Measurements from ENCODE around the gene ACTA2.

DNA sequence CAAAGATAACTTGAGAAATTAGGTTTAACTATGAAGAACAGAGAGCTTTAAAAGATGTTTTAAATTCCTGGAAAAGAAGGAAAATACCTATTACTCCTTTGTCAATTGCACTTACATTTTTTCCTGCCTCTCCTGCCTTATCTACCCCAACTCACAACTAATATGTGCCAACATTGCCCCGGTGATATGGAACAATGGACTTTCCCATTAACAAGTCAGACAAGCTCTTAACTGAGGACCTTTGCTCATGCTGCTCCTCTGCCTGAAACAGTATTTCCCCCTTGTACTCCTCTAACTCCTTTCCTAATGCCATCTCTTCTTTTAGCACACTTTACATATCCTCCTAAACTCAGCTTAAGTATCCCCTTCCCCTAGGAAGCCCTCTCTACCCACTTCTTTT lies 4.8 kb upstream of the ACTA2 start:
- TF ChIP-seq, protein P1, sequence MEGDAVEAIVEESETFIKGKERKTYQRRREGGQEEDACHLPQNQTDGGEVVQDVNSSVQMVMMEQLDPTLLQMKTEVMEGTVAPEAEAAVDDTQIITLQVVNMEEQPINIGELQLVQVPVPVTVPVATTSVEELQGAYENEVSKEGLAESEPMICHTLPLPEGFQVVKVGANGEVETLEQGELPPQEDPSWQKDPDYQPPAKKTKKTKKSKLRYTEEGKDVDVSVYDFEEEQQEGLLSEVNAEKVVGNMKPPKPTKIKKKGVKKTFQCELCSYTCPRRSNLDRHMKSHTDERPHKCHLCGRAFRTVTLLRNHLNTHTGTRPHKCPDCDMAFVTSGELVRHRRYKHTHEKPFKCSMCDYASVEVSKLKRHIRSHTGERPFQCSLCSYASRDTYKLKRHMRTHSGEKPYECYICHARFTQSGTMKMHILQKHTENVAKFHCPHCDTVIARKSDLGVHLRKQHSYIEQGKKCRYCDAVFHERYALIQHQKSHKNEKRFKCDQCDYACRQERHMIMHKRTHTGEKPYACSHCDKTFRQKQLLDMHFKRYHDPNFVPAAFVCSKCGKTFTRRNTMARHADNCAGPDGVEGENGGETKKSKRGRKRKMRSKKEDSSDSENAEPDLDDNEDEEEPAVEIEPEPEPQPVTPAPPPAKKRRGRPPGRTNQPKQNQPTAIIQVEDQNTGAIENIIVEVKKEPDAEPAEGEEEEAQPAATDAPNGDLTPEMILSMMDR (conservative IDR thresholded peaks at IDR 0.05 in 1 of 2, IDR thresholded peaks at IDR 0.05 in 1 of 2; ENCODE audit: low read depth in 1 of 2, low read length in 2 of 2) = no peak
- no peak for TF ChIP-seq EZH2 (IDR thresholded peaks at IDR 0.05; ENCODE audit: low read length, missing control alignments)

All from fibroblast of lung (primary cell).